Prostate gland (tissue), 2 donors: ENCODE results near the gene CDYL.

Source experiments
- CTCF ChIP-seq, 4 experiments: fragments of 200-600 bp in 2 of 4; fragments of 450-650 bp in 2 of 4; sonication (generic) in 2 of 4; IDR thresholded peaks; 1 replicate in 3 of 4; 2 replicates in 1 of 4; pipeline ENCODE4 v1.5.1; 2016 to 2019; ENCODE audit warnings: antibody characterized with exemption in 4 of 4, mild to moderate bottlenecking in 2 of 4, moderate library complexity in 2 of 4
- POLR2AphosphoS5 ChIP-seq: sonication (generic); formaldehyde crosslinking; IDR thresholded peaks from one replicate; pipeline ENCODE4 v1.6.1; 2017; ENCODE audit warnings: antibody characterized with exemption

GRCh38 chr6:4731996-4732395, 44.2 kb upstream of the CDYL start:
- TF ChIP-seq CTCF (IDR thresholded peaks at IDR 0.05) (no peak), POLR2AphosphoS5 (no peak)
